Measurements from ENCODE around the gene CFAP119. TPM values are rescaled to one million over a fixed set of nuclear protein-coding genes. Genes with fewer than 3 reads are reported as not detected.

Gene CFAP119
- total and polyA plus RNA-seq, 10 of the 15 experiments (the other 5 are each of a cell fraction or from before 2014, with no cell fraction given), result 2.2 to 9.4 (median 4.3) TPM

GRCh38 chr16:30775392-30776188, 13.7 kb upstream of the CFAP119 start (continued):
- TF ChIP-seq IRF4 (IDR thresholded peaks at IDR 0.05; ENCODE audit: low read depth, low read length) (no peak), CUX1 (IDR thresholded peaks at IDR 0.05; ENCODE audit: insufficient replicate concordance, low read depth, low read length) (no peak), IRF5 (IDR thresholded peaks at IDR 0.05; ENCODE audit: borderline replicate concordance) (no peak), ZNF687 (IDR thresholded peaks at IDR 0.05) (0 out of 2 replicates have a peak, but pooled peaks have one; percentile 36), POLR2A (IDR thresholded peaks at IDR 0.05; ENCODE audit: low read depth, low read length) (peak; percentile 86), RBBP5 (conservative IDR thresholded peaks at IDR 0.05) (no peak), SMC3 (IDR thresholded peaks at IDR 0.05; ENCODE audit: borderline replicate concordance, low read length) (no peak), BHLHE40 (IDR thresholded peaks at IDR 0.05; ENCODE audit: borderline replicate concordance in 1 of 2, low read depth in 2 of 2, low read length in 1 of 2) (peak in 1 of 2 experiments; percentile 52; a peak in 2 of 4 replicates), STAT3 (IDR thresholded peaks at IDR 0.05; ENCODE audit: low read depth, low read length) (no peak), LARP7 (IDR thresholded peaks at IDR 0.05) (no peak; the same call in 1 of the 2 replicates), HDAC6 (IDR thresholded peaks at IDR 0.05; ENCODE audit: unreplicated experiment) (peak; percentile 89), DPF2 (IDR thresholded peaks at IDR 0.05) (peak; percentile 55; the same call in 1 of the 2 replicates), IKZF2 (IDR thresholded peaks at IDR 0.05) (no peak), RUNX3 (IDR thresholded peaks at IDR 0.05; ENCODE audit: low read length) (peak; percentile 34), MAX (IDR thresholded peaks at IDR 0.05; ENCODE audit: low read depth, low read length) (peak; percentile 61), NRF1 (conservative IDR thresholded peaks at IDR 0.05; ENCODE audit: low read depth, low read length) (no peak), ZNF384 (IDR thresholded peaks at IDR 0.05; ENCODE audit: borderline replicate concordance, low read depth, low read length) (no peak)

All from GM12878 (cell line).